Esophagus squamous epithelium (tissue), 5 donors: ENCODE measurements around the gene SYT2. TPM values are rescaled to one million over a fixed set of nuclear protein-coding genes. Genes with fewer than 3 reads are reported as not detected.

Experiments used
- DNase-seq: peaks from one replicate; lab custom pipeline; 2025; lab: John Stamatoyannopoulos, UW
- H3K27ac ChIP-seq, 4 donors: fragments of 200-600 bp; sonication (generic); one replicate each; pipeline ENCODE4 v1.5.1; 2016 to 2019; ENCODE audit warnings: mild to moderate bottlenecking in 1 of 4
- H3K27me3 ChIP-seq, 4 donors: fragments of 200-600 bp; sonication (generic); 1 replicate in 3 of 4; 2 replicates in 1 of 4; pipeline versions ENCODE4 v1.5.1 to v1.6.0; 2017 to 2021; ENCODE audit warnings: antibody characterized with exemption in 1 of 4
- H3K36me3 ChIP-seq, 3 donors: fragments of 200-600 bp; sonication (generic); one replicate each; pipeline ENCODE4 v1.5.1; 2016 to 2019
- H3K4me1 ChIP-seq, 3 donors: fragments of 200-600 bp; sonication (generic); one replicate each; pipeline ENCODE4 v1.5.1; 2017 to 2019
- H3K4me3 ChIP-seq, 4 donors: fragments of 200-600 bp; sonication (generic); 1 replicate in 3 of 4; 2 replicates in 1 of 4; pipeline ENCODE4 v1.5.1; 2016 to 2019; ENCODE audit warnings: mild to moderate bottlenecking in 2 of 4, moderate library complexity in 1 of 4
- H3K9me3 ChIP-seq, 3 donors: fragments of 200-600 bp; sonication (generic); one replicate each; pipeline ENCODE4 v1.5.1; 2016 to 2019
- POLR2A ChIP-seq, 4 donors: fragments of 450-650 bp; IDR thresholded peaks; one replicate each; pipeline ENCODE4 v1.6.1; 2017; ENCODE audit warnings: antibody characterized with exemption in 4 of 4, mild to moderate bottlenecking in 4 of 4, moderate library complexity in 3 of 4
- WGBS, 2 donors: methylation state at CpG; one replicate each; pipeline ENCODE4 v1.1.5; 2018; 5-methylcytosine and 5-hydroxymethylcytosine counted together
- intact Hi-C: fragments of 100-400 bp; cut with DNase I; formaldehyde crosslinking; loops from one replicate; pipeline ENCODE4 v1.15.0; 2022
- total RNA-seq, 4 donors: library from RNA; depleted of rRNA; stranded (reverse); fragments of >200 nt; gene quantifications; one replicate each; pipeline ENCODE4 v1.1.0, GENCODE V29; 2016
- TF ChIP-seq, protein P1 (sequence below), 6 experiments: fragments of 450-650 bp in 4 of 6; fragments of 200-600 bp in 2 of 6; sonication (generic) in 2 of 6; IDR thresholded peaks; one replicate each; pipeline ENCODE4 v1.5.1; 2016 to 2019; ENCODE audit warnings: antibody characterized with exemption in 6 of 6, mild to moderate bottlenecking in 4 of 6, moderate library complexity in 4 of 6
- donor health status: DM: yes; HTN: yes; CAD: no.

The SYT2 gene
- total RNA-seq, 4 donors from 2014 or later, result not detected

- Histone ChIP-seq H3K27me3 (no peaks in the 10 kb centered on the region), H3K4me3 (no peak overlapping the region), H3K36me3 (peaks cover 0 to 2% (median 0%) of the 10 kb centered on the region in 3 donors), H3K4me1 (peaks cover 3 to 36% (median 22%) of the 10 kb centered on the region in 3 donors), H3K9me3 (no peaks in the 10 kb centered on the region), H3K27ac (no peak overlapping the region)
- WGBS, 2 donors, result 89 to 100% methylated on average over 2 to 12 of the region's 13 CpGs
- intact Hi-C loops, result loop anchor here (10.0 kb wide), 1 partner anchor 102 kb away; no protein-coding TSS in a partner anchor
- no peak for DNase-seq
- no peak for TF ChIP-seq POLR2A (IDR thresholded peaks at IDR 0.05)
- TF ChIP-seq, protein P1, sequence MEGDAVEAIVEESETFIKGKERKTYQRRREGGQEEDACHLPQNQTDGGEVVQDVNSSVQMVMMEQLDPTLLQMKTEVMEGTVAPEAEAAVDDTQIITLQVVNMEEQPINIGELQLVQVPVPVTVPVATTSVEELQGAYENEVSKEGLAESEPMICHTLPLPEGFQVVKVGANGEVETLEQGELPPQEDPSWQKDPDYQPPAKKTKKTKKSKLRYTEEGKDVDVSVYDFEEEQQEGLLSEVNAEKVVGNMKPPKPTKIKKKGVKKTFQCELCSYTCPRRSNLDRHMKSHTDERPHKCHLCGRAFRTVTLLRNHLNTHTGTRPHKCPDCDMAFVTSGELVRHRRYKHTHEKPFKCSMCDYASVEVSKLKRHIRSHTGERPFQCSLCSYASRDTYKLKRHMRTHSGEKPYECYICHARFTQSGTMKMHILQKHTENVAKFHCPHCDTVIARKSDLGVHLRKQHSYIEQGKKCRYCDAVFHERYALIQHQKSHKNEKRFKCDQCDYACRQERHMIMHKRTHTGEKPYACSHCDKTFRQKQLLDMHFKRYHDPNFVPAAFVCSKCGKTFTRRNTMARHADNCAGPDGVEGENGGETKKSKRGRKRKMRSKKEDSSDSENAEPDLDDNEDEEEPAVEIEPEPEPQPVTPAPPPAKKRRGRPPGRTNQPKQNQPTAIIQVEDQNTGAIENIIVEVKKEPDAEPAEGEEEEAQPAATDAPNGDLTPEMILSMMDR (IDR thresholded peaks at IDR 0.05), result no peak
Observed at GRCh38 chr1:202596638-202597037, 113.6 kb downstream of the SYT2 start.

DNA sequence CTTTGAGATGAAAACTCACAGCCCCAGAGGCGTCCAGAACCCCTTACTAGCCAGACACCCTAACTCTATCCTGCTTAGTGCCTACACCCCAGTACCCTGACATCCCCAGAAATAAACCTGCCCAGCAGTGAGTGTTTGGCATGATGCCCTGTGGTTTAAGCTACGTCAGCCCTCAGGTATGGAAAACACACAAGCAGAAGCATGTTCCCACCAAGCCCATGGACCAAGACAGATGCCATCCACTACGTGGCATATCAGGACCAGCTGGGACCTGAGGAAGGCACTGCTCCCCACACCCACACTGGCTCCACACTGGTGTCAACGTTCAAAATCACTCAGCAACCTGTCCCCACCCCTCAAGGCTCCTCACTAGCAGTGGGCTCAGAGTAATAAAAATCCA is 116.4 kb downstream of the SYT2 start:
- DNase-seq, result no peak
- H3K9me3 ChIP-seq, result no peaks in the 10 kb centered on the region
- H3K27ac ChIP-seq, result peak overlapping the region; percentile 34 to 60 (median 56)
- intact Hi-C loops, result loop anchor here (10.0 kb wide), 1 partner anchor 99 kb away; no protein-coding TSS in a partner anchor
- H3K27me3 ChIP-seq, result no peaks in the 10 kb centered on the region
- TF ChIP-seq, protein P1 (IDR thresholded peaks at IDR 0.05), result no peak
- TF ChIP-seq POLR2A (IDR thresholded peaks at IDR 0.05), result no peak
- 24 to 40% methylated on average over 3 of the region's 4 CpGs for WGBS, 2 donors
- no peak overlapping the region for H3K4me3 ChIP-seq
- H3K4me1 ChIP-seq, result peaks cover 0 to 56% (median 37%) of the 10 kb centered on the region in 3 donors
- no peaks in the 10 kb centered on the region for H3K36me3 ChIP-seq

- H3K9me3 ChIP-seq, result no peaks in the 10 kb centered on the region
- H3K4me3 ChIP-seq, result no peak overlapping the region
- DNase-seq, result no peak
- intact Hi-C loops, result loop anchor here (10.0 kb wide), 1 partner anchor 97 kb away; no protein-coding TSS in a partner anchor
- peaks cover 0 to 73% (median 54%) of the 10 kb centered on the region in 3 donors for H3K4me1 ChIP-seq
- TF ChIP-seq, protein P1 (IDR thresholded peaks at IDR 0.05), result no peak
- TF ChIP-seq POLR2A (IDR thresholded peaks at IDR 0.05), result no peak
- peak overlapping the region in 1 of 4 donors; percentile 14 for H3K27ac ChIP-seq
- no peaks in the 10 kb centered on the region for H3K27me3 ChIP-seq
- no peaks in the 10 kb centered on the region for H3K36me3 ChIP-seq
- WGBS, 2 donors, result 54 to 74% methylated on average over 4 to 7 of the region's 7 CpGs
Observed at GRCh38 chr1:202592146-202592545, 118.1 kb downstream of the SYT2 start.

DNA sequence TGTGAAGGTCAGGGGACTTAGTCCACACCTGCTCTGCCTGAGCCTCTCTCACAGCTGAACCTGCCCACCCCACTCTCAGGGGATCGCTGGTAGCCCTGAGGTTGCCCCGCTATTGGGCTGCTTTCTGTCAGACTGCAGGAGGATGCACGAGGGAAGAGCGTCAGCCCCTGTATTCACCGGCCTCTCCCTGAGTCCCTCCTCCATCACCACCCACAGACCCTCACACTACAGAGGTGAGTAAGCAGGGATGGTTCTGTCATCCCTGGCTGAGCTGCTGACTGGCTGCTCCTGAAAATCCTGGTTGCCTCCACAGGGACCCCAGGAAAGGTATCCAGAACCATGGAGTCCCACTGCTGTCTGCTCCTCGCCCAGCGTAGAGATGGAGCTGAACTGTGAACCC is 118.7 kb downstream of the SYT2 start:
- H3K9me3 ChIP-seq, result no peaks in the 10 kb centered on the region
- no peak for DNase-seq
- no peak overlapping the region for H3K4me3 ChIP-seq
- peak overlapping the region; percentile 17 to 91 (median 80) for H3K27ac ChIP-seq
- no peak for TF ChIP-seq POLR2A (IDR thresholded peaks at IDR 0.05)
- TF ChIP-seq, protein P1 (IDR thresholded peaks at IDR 0.05), result no peak
- H3K27me3 ChIP-seq, result no peaks in the 10 kb centered on the region
- intact Hi-C loops, result loop anchor here (10.0 kb wide), 1 partner anchor 97 kb away; no protein-coding TSS in a partner anchor
- 89 to 100% methylated on average over 2 to 3 of the region's 7 CpGs for WGBS, 2 donors
- H3K4me1 ChIP-seq, result peaks cover 2 to 79% (median 59%) of the 10 kb centered on the region in 3 donors
- H3K36me3 ChIP-seq, result no peaks in the 10 kb centered on the region

- Histone ChIP-seq H3K4me1 (peaks cover 7 to 84% (median 64%) of the 10 kb centered on the region in 3 donors), H3K9me3 (no peaks in the 10 kb centered on the region), H3K27ac (peak overlapping the region; percentile 17 to 91 (median 80)), H3K27me3 (no peaks in the 10 kb centered on the region), H3K36me3 (no peaks in the 10 kb centered on the region), H3K4me3 (no peak overlapping the region)
- TF ChIP-seq, protein P1 (IDR thresholded peaks at IDR 0.05), result no peak
- no peak for TF ChIP-seq POLR2A (IDR thresholded peaks at IDR 0.05)
- intact Hi-C loops, result loop anchor here (10.0 kb wide), 1 partner anchor 96 kb away; no protein-coding TSS in a partner anchor
- 26 to 50% methylated on average over 3 to 4 of the region's 5 CpGs for WGBS, 2 donors
- no peak for DNase-seq
Observed at GRCh38 chr1:202590975-202591411, 119.3 kb downstream of the SYT2 start.
